A673 (cell line): ENCODE data around the gene OR10AG1. TPM values are rescaled to one million over a fixed set of nuclear protein-coding genes. Genes with fewer than 3 reads are reported as not detected.

Experiments
- BruUV-seq: library from RNA; stranded (reverse); fragments of 400-500 nt; replicated peaks from 2 replicates; lab custom pipeline; 2021; lab: Mats Ljungman, UMichigan
- CTCF ChIA-PET: fragments of 300-600 bp; sonication (Branson Sonifier 250); formaldehyde crosslinking; loops from one replicate; lab custom pipeline; 2022; ENCODE audit warnings: antibody characterized with exemption; lab: Charles Lee
- POLR2A ChIA-PET: fragments of 300-600 bp; sonication (Branson Sonifier 250); formaldehyde crosslinking; loops from one replicate; lab custom pipeline; 2022; ENCODE audit warnings: antibody characterized with exemption; ENCODE audit not compliant: low non-redundant PET; lab: Charles Lee
- DNase-seq: peaks from one replicate; pipeline ENCODE4 v3.0.0-alpha.2; 2015; ENCODE audit warnings: low spot score
- H3K27ac ChIP-seq: fragments of 200-600 bp; sonication (generic); 2 replicates; pipeline ENCODE4 v1.5.1; 2016; ENCODE audit warnings: mixed run types, low read depth, mild to moderate bottlenecking, mixed read lengths, antibody characterized with exemption, low read length; ENCODE audit not compliant: poor library complexity, severe bottlenecking
- H3K27me3 ChIP-seq: fragments of 200-600 bp; sonication (generic); replicated peaks from 2 replicates; pipeline ENCODE4 v1.6.1; 2017; ENCODE audit warnings: mixed run types, low read depth, mild to moderate bottlenecking, mixed read lengths, antibody characterized with exemption, low read length; ENCODE audit not compliant: insufficient read depth, poor library complexity
- H3K36me3 ChIP-seq: fragments of 200-600 bp; sonication (generic); 2 replicates; pipeline ENCODE4 v1.6.1; 2016; ENCODE audit warnings: mixed run types, mild to moderate bottlenecking, mixed read lengths, antibody characterized with exemption, low read length; ENCODE audit not compliant: insufficient read depth, poor library complexity, severe bottlenecking
- H3K4me1 ChIP-seq: fragments of 200-600 bp; sonication (generic); 2 replicates; pipeline ENCODE4 v1.6.1; 2017; ENCODE audit warnings: mixed run types, mild to moderate bottlenecking, mixed read lengths, antibody characterized with exemption, low read length; ENCODE audit not compliant: insufficient read depth, poor library complexity, severe bottlenecking
- H3K4me3 ChIP-seq: fragments of 200-600 bp; sonication (generic); 2 replicates; pipeline ENCODE4 v1.5.1; 2016; ENCODE audit warnings: low read depth, mixed run types, mild to moderate bottlenecking, mixed read lengths, low read length; ENCODE audit not compliant: poor library complexity, severe bottlenecking
- H3K9me3 ChIP-seq: fragments of 200-600 bp; sonication (generic); 2 replicates; pipeline ENCODE4 v1.6.1; 2016; ENCODE audit warnings: mixed run types, low read depth, mild to moderate bottlenecking, mixed read lengths, antibody characterized with exemption, low read length; ENCODE audit not compliant: poor library complexity, severe bottlenecking
- EZH2 ChIP-seq: fragments of 200-600 bp; sonication (generic); IDR thresholded peaks from 2 replicates; pipeline ENCODE4 v1.6.1; 2017; ENCODE audit warnings: borderline replicate concordance, low read depth, mild to moderate bottlenecking, mixed read lengths, antibody characterized with exemption, low read length; ENCODE audit not compliant: poor library complexity, severe bottlenecking
- intact Hi-C: fragments of 100-400 bp; cut with micrococcal nuclease; formaldehyde crosslinking; loops from one replicate; pipeline ENCODE4 v1.10.0; 2022; ENCODE audit not compliant: unreplicated experiment
- total RNA-seq: library from RNA; stranded (reverse); gene quantifications from 2 replicates; pipeline ENCODE4 v1.2.3, GENCODE V29; 2021
- TF ChIP-seq, protein P1 (sequence below): fragments of 300-800, 200-600 bp; sonication (generic); conservative IDR thresholded peaks from 2 replicates; pipeline ENCODE4 v1.5.1; 2017; ENCODE audit warnings: low read depth, mild to moderate bottlenecking, antibody characterized with exemption, low read length, moderate library complexity, mixed read lengths

OR10AG1 gene
- total RNA-seq, 1 experiment from 2014 or later = not detected

DNA sequence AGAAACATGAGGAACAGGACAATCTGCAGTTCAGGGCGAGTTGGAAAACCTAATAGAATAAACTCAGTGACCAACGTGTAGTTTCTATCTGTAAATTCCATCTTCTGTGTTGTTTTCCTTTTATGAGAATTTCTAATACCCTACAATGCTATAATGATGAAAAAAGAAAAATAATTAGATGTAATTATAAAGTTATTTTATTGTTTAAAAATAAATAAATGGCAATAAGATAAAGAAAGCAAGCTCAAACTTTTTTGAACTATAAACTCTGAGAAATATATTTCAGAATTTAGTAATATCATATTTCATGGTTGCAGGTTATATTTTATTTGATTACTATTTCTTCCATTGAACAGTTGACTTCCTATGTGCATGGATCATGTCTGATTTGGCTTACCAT is 33.4 kb downstream of the OR10AG1 start, which contains the start of gene OR5I1:
Gene OR5I1, minus strand, starts transcription at position 101 of the 400 bp plus-strand sequence. Its CDS starts 0 bp downstream, at position 101.
- no peaks in the 10 kb centered on the region for H3K36me3 ChIP-seq
- H3K9me3 ChIP-seq = no peaks in the 10 kb centered on the region
- no TSS peak for BruUV-seq
- CTCF ChIA-PET = no interaction called here
- H3K27ac ChIP-seq = no peak within 1 kb of the TSS
- intact Hi-C loops = no loop called here
- H3K27me3 ChIP-seq = no peaks in the 10 kb centered on the region
- no peak for TF ChIP-seq EZH2
- TF ChIP-seq, protein P1, sequence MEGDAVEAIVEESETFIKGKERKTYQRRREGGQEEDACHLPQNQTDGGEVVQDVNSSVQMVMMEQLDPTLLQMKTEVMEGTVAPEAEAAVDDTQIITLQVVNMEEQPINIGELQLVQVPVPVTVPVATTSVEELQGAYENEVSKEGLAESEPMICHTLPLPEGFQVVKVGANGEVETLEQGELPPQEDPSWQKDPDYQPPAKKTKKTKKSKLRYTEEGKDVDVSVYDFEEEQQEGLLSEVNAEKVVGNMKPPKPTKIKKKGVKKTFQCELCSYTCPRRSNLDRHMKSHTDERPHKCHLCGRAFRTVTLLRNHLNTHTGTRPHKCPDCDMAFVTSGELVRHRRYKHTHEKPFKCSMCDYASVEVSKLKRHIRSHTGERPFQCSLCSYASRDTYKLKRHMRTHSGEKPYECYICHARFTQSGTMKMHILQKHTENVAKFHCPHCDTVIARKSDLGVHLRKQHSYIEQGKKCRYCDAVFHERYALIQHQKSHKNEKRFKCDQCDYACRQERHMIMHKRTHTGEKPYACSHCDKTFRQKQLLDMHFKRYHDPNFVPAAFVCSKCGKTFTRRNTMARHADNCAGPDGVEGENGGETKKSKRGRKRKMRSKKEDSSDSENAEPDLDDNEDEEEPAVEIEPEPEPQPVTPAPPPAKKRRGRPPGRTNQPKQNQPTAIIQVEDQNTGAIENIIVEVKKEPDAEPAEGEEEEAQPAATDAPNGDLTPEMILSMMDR = no peak
- POLR2A ChIA-PET = no interaction called here
- H3K4me1 ChIP-seq = no peaks in the 10 kb centered on the region
- DNase-seq = no peak
- H3K4me3 ChIP-seq = no peak within 1 kb of the TSS

DNA sequence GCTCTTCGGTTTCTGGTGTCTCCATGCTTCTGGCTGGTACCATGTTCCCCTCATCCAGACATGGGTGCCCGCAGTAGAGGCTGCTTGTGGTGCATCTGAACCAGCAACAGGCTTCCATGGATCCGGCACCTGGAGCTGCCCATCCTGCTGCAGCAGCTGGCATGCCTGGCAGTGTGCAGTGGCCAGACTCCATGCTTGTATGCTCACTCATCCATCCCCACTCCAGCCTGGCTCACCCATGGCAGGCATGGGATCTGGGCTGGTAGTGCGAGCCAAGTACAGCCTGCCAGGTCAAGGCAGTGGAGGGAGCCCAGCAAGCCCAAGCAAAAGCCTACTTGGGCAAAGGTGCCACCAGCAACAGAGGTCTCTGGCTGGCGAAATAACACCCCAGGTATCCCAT is 49.2 kb downstream of the OR10AG1 start:
- no peak for DNase-seq
- no peaks in the 10 kb centered on the region for H3K9me3 ChIP-seq
- TF ChIP-seq EZH2 = no peak
- TF ChIP-seq, protein P1 = no peak
- no peaks in the 10 kb centered on the region for H3K36me3 ChIP-seq
- no peak overlapping the region for H3K4me3 ChIP-seq
- no peaks in the 10 kb centered on the region for H3K4me1 ChIP-seq
- no TSS peak for BruUV-seq
- CTCF ChIA-PET = no interaction called here
- intact Hi-C loops = no loop called here
- H3K27ac ChIP-seq = no peak overlapping the region
- POLR2A ChIA-PET = no interaction called here
- H3K27me3 ChIP-seq = no peaks in the 10 kb centered on the region

Other genes starting within 250 kb of the OR10AG1 start
- not detected in 2 replicates for gene OR5D13, start 196.5 kb downstream of the OR10AG1 start, total RNA-seq
- not detected in 2 replicates for gene OR5D14, start 174.4 kb downstream of the OR10AG1 start, total RNA-seq
- gene OR5L1, start 158.6 kb downstream of the OR10AG1 start, total RNA-seq = not detected in 2 replicates
- not detected in 2 replicates for gene OR5D18, start 150.3 kb downstream of the OR10AG1 start, total RNA-seq
- gene OR5L2, start 142.7 kb downstream of the OR10AG1 start, total RNA-seq = not detected in 2 replicates
- not detected in 2 replicates for gene OR5D16, start 131.2 kb downstream of the OR10AG1 start, total RNA-seq
- not detected in 2 replicates for gene TRIM51, start 86.6 kb downstream of the OR10AG1 start, total RNA-seq
- not detected in 2 replicates for gene OR5W2, start 55.4 kb downstream of the OR10AG1 start, total RNA-seq
- gene OR5I1, start 33.5 kb downstream of the OR10AG1 start, total RNA-seq = not detected in 2 replicates
- gene OR5F1, start 24.7 kb upstream of the OR10AG1 start, total RNA-seq = not detected in 2 replicates
- not detected in 2 replicates for gene OR5AS1, start 57.7 kb upstream of the OR10AG1 start, total RNA-seq
- not detected in 2 replicates for gene OR8I2, start 123.4 kb upstream of the OR10AG1 start, total RNA-seq
- not detected in 2 replicates for gene OR8H2, start 133.7 kb upstream of the OR10AG1 start, total RNA-seq
- not detected in 2 replicates for gene OR8H3, start 152.4 kb upstream of the OR10AG1 start, total RNA-seq
- gene OR8J3, start 170.3 kb upstream of the OR10AG1 start, total RNA-seq = not detected in 2 replicates
- gene OR8K5, start 190.4 kb upstream of the OR10AG1 start, total RNA-seq = not detected in 2 replicates
- not detected in 2 replicates for gene OR5J2, start 206.7 kb upstream of the OR10AG1 start, total RNA-seq